ENCODE results near the gene BIN2. TPM values are rescaled to one million over a fixed set of nuclear protein-coding genes. Genes with fewer than 3 reads are reported as not detected.
A peak's percentile ranks its signal among the peaks of the same experiment; 100 is the strongest.

BIN2 gene
- total and polyA plus RNA-seq, 2 of the 13 experiments (the other 11 are each of a cell fraction or from before 2014, with no cell fraction given): not detected

GRCh38 chr12:51362307-51362706, 38.3 kb upstream of the BIN2 start (continued):
- TF ChIP-seq EP300 (IDR thresholded peaks at IDR 0.05; ENCODE audit: low read depth in 2 of 2, low read length in 2 of 2): peak in 1 of 2 experiments; percentile 52; a peak in 1 of 4 replicates
- TF ChIP-seq EP300 (CRISPR knock-in tag; IDR thresholded peaks at IDR 0.05; ENCODE audit: borderline replicate concordance): no peak
- TF ChIP-seq CBFB (CRISPR knock-in tag; IDR thresholded peaks at IDR 0.05): no peak
- no peak for TF ChIP-seq ZNF543 (CRISPR knock-in tag; IDR thresholded peaks at IDR 0.05)
- no peak for TF ChIP-seq KMT2B (CRISPR knock-in tag; IDR thresholded peaks at IDR 0.05)
- no peak for TF ChIP-seq HOXA7 (CRISPR knock-in tag; IDR thresholded peaks at IDR 0.05)
- no peak for TF ChIP-seq ZFP82 (CRISPR knock-in tag; IDR thresholded peaks at IDR 0.05; ENCODE audit: borderline replicate concordance)
- no peak for TF ChIP-seq ELK4 (CRISPR knock-in tag; IDR thresholded peaks at IDR 0.05; ENCODE audit: borderline replicate concordance)
- no peak for TF ChIP-seq POLR2A (IDR thresholded peaks at IDR 0.05; ENCODE audit: insufficient read depth in 1 of 2, low read depth in 2 of 2, low read length in 2 of 2)
- TF ChIP-seq MAZ (IDR thresholded peaks at IDR 0.05; ENCODE audit: borderline replicate concordance, low read depth, low read length): peak; percentile 67; the same call in 1 of the 2 replicates
- TF ChIP-seq MAZ (CRISPR knock-in tag; IDR thresholded peaks at IDR 0.05; ENCODE audit: low read depth): no peak
- no peak for TF ChIP-seq ZBTB34 (CRISPR knock-in tag; IDR thresholded peaks at IDR 0.05)
- TF ChIP-seq TIGD3 (CRISPR knock-in tag; IDR thresholded peaks at IDR 0.05; ENCODE audit: borderline replicate concordance): no peak
- no peak for TF ChIP-seq PITX1 (CRISPR knock-in tag; IDR thresholded peaks at IDR 0.05)
- TF ChIP-seq ZFY (CRISPR knock-in tag; IDR thresholded peaks at IDR 0.05): peak; percentile 27; the same call in 1 of the 2 replicates
- no peak for TF ChIP-seq CERS6 (CRISPR knock-in tag; IDR thresholded peaks at IDR 0.05)
- TF ChIP-seq ZNF326 (CRISPR knock-in tag; IDR thresholded peaks at IDR 0.05; ENCODE audit: borderline replicate concordance): no peak
- TF ChIP-seq MEF2D (CRISPR knock-in tag; IDR thresholded peaks at IDR 0.05): no peak
- no peak for TF ChIP-seq ZNF616 (CRISPR knock-in tag; IDR thresholded peaks at IDR 0.05; ENCODE audit: low read depth)
- peak; percentile 23; the same call in 1 of the 2 replicates for TF ChIP-seq HNF4A (CRISPR knock-in tag; IDR thresholded peaks at IDR 0.05)
- TF ChIP-seq AHDC1 (CRISPR knock-in tag; IDR thresholded peaks at IDR 0.05; ENCODE audit: borderline replicate concordance): no peak

All from HepG2 (cell line).